Upper lobe of right lung (tissue), 1 donor: ENCODE measurements around the gene ATXN1L. TPM values are rescaled to one million over a fixed set of nuclear protein-coding genes. Genes with fewer than 3 reads are reported as not detected.
"Not testable (repeated sequence)": the region's sequence is repeated elsewhere in the genome, so short reads cannot be mapped to it uniquely, and the experiment has no call there.

Source experiments
- ATAC-seq: fragments of 200-7000 bp; cut with Tn5 transposase; one replicate; pipeline ENCODE4 v1.9.1; 2020; ENCODE audit warnings: mild to moderate bottlenecking, moderate library complexity
- DNase-seq: peaks from one replicate; pipeline ENCODE4 v3.0.0-alpha.2; 2020
- H3K27ac ChIP-seq: fragments of 200-600 bp; one replicate; pipeline ENCODE4 v1.8.0; 2022
- H3K27me3 ChIP-seq: fragments of 200-600 bp; one replicate; pipeline ENCODE4 v1.8.0; 2022; ENCODE audit warnings: mild to moderate bottlenecking
- H3K36me3 ChIP-seq: fragments of 200-600 bp; one replicate; pipeline ENCODE4 v1.8.0; 2022
- H3K4me1 ChIP-seq: fragments of 200-600 bp; one replicate; pipeline ENCODE4 v1.8.0; 2022
- H3K4me3 ChIP-seq: fragments of 200-600 bp; one replicate; pipeline ENCODE4 v1.8.0; 2022; ENCODE audit warnings: mild to moderate bottlenecking
- H3K9me3 ChIP-seq: fragments of 200-600 bp; one replicate; pipeline ENCODE4 v1.8.0; 2022
- intact Hi-C: fragments of 100-400 bp; cut with DNase I; formaldehyde crosslinking; loops from one replicate; pipeline ENCODE4 v1.11.0; 2022
- total RNA-seq: library from RNA; stranded (reverse); fragmentation: NEBNext Ultra II Directional; extraction: Animal tissue kit (Norgen Biotek cat#: 25700); gene quantifications from one replicate; pipeline ENCODE4 v1.2.1, GENCODE V29; 2021
- TF ChIP-seq, protein P1 (sequence below): fragments of 200-600 bp; IDR thresholded peaks from one replicate; pipeline ENCODE4 v1.8.0; 2022; ENCODE audit warnings: antibody characterized with exemption
- donor health status: DM: no; HTN: yes; CAD: no; lungs with severe emphysema.

Gene ATXN1L
- total RNA-seq, 1 donor from 2014 or later = 32.2 TPM

DNA sequence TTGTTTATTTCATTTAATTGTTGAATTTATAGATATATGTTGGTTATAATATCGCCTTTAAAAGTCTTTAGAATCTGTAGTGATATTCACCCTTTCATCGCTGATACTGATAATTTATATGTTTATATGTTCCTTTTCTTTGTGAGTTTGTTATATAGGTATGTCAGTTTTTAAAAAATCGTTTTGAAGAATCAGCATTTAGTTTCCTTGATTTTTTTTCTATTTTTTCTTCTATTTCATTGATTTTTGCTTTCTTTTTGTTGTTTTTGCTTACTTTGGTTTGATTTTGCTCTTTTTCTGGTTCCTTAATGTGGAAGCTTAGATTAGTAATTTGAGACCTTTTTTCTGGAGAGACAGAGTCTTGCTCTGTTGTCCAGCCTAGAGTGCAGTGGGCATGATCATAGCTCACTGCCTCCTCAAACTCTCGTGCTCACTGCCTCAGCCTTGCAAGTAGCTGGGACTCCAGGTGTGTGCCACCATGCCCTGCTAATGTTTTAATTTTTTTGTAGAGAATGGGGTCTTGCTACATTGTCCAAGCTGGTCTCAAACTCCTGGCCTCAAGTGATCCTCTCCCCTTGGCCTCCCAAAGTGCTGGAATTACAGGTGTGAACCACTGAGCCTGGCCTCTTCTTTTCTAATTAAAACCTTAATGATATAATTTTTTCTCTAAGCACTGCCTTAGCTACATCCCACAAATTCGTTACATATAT lies 57.0 kb downstream of the ATXN1L start:
- H3K36me3 ChIP-seq = no peaks in the 10 kb centered on the region
- no peaks in the 10 kb centered on the region for H3K27me3 ChIP-seq
- TF ChIP-seq, protein P1, sequence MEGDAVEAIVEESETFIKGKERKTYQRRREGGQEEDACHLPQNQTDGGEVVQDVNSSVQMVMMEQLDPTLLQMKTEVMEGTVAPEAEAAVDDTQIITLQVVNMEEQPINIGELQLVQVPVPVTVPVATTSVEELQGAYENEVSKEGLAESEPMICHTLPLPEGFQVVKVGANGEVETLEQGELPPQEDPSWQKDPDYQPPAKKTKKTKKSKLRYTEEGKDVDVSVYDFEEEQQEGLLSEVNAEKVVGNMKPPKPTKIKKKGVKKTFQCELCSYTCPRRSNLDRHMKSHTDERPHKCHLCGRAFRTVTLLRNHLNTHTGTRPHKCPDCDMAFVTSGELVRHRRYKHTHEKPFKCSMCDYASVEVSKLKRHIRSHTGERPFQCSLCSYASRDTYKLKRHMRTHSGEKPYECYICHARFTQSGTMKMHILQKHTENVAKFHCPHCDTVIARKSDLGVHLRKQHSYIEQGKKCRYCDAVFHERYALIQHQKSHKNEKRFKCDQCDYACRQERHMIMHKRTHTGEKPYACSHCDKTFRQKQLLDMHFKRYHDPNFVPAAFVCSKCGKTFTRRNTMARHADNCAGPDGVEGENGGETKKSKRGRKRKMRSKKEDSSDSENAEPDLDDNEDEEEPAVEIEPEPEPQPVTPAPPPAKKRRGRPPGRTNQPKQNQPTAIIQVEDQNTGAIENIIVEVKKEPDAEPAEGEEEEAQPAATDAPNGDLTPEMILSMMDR = no peak
- intact Hi-C loops = no loop called here
- no peak overlapping the region for H3K27ac ChIP-seq
- no peak overlapping the region for H3K4me3 ChIP-seq
- peaks cover 31% of the 10 kb centered on the region for H3K4me1 ChIP-seq
- ATAC-seq (no peak), DNase-seq (no peak)
- H3K9me3 ChIP-seq = no peaks in the 10 kb centered on the region

DNA sequence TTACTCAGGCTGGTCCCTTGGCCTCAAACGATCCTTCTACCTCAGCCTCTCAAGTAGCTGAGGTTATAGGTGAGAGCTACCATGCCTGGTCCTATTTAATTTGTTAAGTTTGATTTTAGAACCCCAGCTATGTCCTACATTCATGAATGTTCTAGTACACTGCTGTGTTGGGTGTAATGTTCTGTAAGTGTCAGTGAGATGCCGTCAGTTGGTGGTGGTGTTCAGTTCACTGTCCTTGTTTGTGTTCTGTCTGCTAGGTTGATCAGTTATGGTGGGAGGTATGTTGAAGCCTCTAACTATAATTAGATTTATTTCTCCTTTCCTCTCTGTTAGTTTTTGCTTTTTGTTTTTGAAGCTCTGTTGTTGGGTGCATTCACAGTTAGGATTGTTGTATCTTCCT lies 57.8 kb downstream of the ATXN1L start:
- DNase-seq (no peak), ATAC-seq (no peak)
- Histone ChIP-seq H3K4me3 (no peak overlapping the region), H3K4me1 (peaks cover 24% of the 10 kb centered on the region), H3K27ac (no peak overlapping the region), H3K36me3 (no peaks in the 10 kb centered on the region), H3K27me3 (no peaks in the 10 kb centered on the region), H3K9me3 (no peaks in the 10 kb centered on the region)
- intact Hi-C loops = no loop called here
- TF ChIP-seq, protein P1 = no peak

DNA sequence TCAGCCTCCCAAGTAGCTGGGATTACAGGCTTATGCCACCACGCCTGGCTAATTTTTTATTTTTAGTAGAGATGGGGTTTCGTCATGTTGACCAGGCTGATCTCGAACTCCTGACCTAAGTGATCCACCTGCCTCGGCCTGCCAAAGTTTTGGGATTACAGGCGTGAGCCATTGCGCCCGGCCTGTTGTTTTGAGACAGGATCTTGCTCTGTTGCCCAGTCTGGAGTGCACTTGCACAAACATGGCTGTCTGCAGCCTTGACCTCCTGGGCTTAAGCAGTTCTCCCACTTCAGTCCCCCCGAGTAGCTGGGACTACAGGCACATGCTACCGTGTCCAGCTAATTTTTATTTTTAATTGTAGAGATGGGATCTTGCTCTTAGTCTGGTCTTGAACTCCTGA lies 58.5 kb downstream of the ATXN1L start:
- Histone ChIP-seq H3K27me3 (no peaks in the 10 kb centered on the region), H3K36me3 (peaks cover 6% of the 10 kb centered on the region), H3K4me3 (no peak overlapping the region), H3K9me3 (no peaks in the 10 kb centered on the region), H3K27ac (no peak overlapping the region), H3K4me1 (peaks cover 20% of the 10 kb centered on the region)
- intact Hi-C loops = no loop called here
- ATAC-seq = no peak
- DNase-seq = no peak
- TF ChIP-seq, protein P1 = no peak

DNA sequence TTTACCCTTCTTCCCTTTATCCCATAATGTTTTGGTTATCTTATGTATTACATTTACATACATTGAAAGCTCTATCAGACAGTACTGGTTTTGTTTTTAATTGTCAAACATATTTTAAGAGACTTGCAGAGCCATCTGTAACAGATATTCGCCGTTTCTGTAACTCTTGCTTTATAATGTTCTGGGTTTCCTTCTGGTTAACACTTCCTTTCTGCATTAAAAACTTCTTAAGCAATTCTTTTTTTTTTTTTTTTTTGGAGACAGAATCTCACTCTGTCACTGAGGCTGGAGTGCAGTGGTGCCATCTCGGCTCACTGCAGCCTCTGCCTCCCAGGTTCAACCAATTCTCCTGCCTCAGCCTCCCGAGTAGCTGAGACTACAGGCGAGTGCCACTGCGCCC lies 60.0 kb downstream of the ATXN1L start:
- H3K27me3 ChIP-seq, intact Hi-C loops, H3K27ac ChIP-seq, DNase-seq, H3K9me3 ChIP-seq, ATAC-seq, H3K4me3 ChIP-seq: not testable (repeated sequence)
- peaks cover 10% of the 10 kb centered on the region for H3K36me3 ChIP-seq
- peaks cover 14% of the 10 kb centered on the region for H3K4me1 ChIP-seq

Other genes with a start within 250 kb of the ATXN1L start
- gene MARVELD3, start 219.8 kb upstream of the ATXN1L start, total RNA-seq = 6.9 TPM
- 9.3 TPM for gene PHLPP2, start 121.3 kb upstream of the ATXN1L start, total RNA-seq
- gene AP1G1, start 37.1 kb upstream of the ATXN1L start, total RNA-seq = 90.0 TPM
- gene ZNF821, start 38.2 kb downstream of the ATXN1L start, total RNA-seq = 5.6 TPM
- 184 TPM for gene IST1, start 49.6 kb downstream of the ATXN1L start, total RNA-seq
- gene PKD1L3, start 154.4 kb downstream of the ATXN1L start, total RNA-seq = 0.32 TPM
- 7.7 TPM for gene DHODH, start 162.8 kb downstream of the ATXN1L start, total RNA-seq
- 94.2 TPM for gene HP, start 208.5 kb downstream of the ATXN1L start, total RNA-seq
- 2.7 TPM for gene HPR, start 217.2 kb downstream of the ATXN1L start, total RNA-seq
- 11.5 TPM for gene TXNL4B, start 247.6 kb downstream of the ATXN1L start, total RNA-seq
- gene DHX38, start 247.9 kb downstream of the ATXN1L start, total RNA-seq = 53.5 TPM